MCF 10A (cell line): ENCODE data around the gene SRC. TPM values are rescaled to one million over a fixed set of nuclear protein-coding genes. Genes with fewer than 3 reads are reported as not detected.

ENCODE experiments used
- BruUV-seq: library from RNA; stranded (reverse); fragments of 400-500 nt; replicated peaks from 2 replicates; lab custom pipeline; 2021; lab: Mats Ljungman, UMichigan
- CTCF ChIA-PET: fragments of 300-600 bp; sonication (Branson Sonifier 250); formaldehyde crosslinking; extraction: SDS; loops from one replicate; lab custom pipeline; 2021; ENCODE audit warnings: antibody characterized with exemption, inconsistent platforms; lab: Yijun Ruan, JAX
- POLR2A ChIA-PET: fragments of 300-600, 350-650 bp; sonication (Branson Sonifier 250); formaldehyde crosslinking; extraction: SDS; loops from one replicate; lab custom pipeline; 2020; ENCODE audit warnings: antibody characterized with exemption, inconsistent platforms; lab: Yijun Ruan, JAX
- DNase-seq: peaks from one replicate; pipeline ENCODE4 v3.0.0-alpha.2; 2018; ENCODE audit not compliant: unreplicated experiment
- H3K27ac Mint-ChIP-seq: one replicate; pipeline ENCODE4 v1.8.0; 2022; ENCODE audit warnings: mild to moderate bottlenecking, low read depth, mixed read lengths; ENCODE audit not compliant: unreplicated experiment
- H3K27me3 Mint-ChIP-seq: one replicate; pipeline ENCODE4 v1.8.0; 2022; ENCODE audit warnings: mixed read lengths; ENCODE audit not compliant: insufficient read depth, unreplicated experiment
- H3K36me3 Mint-ChIP-seq: one replicate; pipeline ENCODE4 v1.8.0; 2022; ENCODE audit warnings: mild to moderate bottlenecking, moderate library complexity, mixed read lengths; ENCODE audit not compliant: insufficient read depth, unreplicated experiment
- H3K4me1 Mint-ChIP-seq: one replicate; pipeline ENCODE4 v1.8.0; 2022; ENCODE audit warnings: mixed read lengths; ENCODE audit not compliant: insufficient read depth, unreplicated experiment
- H3K4me3 Mint-ChIP-seq: one replicate; pipeline ENCODE4 v1.8.0; 2022; ENCODE audit warnings: mild to moderate bottlenecking, moderate library complexity, mixed read lengths; ENCODE audit not compliant: unreplicated experiment
- H3K9me3 Mint-ChIP-seq: one replicate; pipeline ENCODE4 v1.8.0; 2022; ENCODE audit warnings: mixed read lengths; ENCODE audit not compliant: unreplicated experiment
- CTCF ChIP-seq: fragments of 200-600 bp; IDR thresholded peaks from one replicate; pipeline ENCODE4 v1.8.0; 2022; ENCODE audit warnings: antibody characterized with exemption, mild to moderate bottlenecking; ENCODE audit not compliant: unreplicated experiment
- intact Hi-C: fragments of 100-400 bp; cut with micrococcal nuclease; formaldehyde crosslinking; loops from 2 replicates; pipeline ENCODE4 v1.14.1; 2022
- total RNA-seq: library from RNA; stranded (reverse); gene quantifications from 2 replicates; pipeline ENCODE4 v1.2.3, GENCODE V29; 2022

SRC gene
- total RNA-seq, 1 experiment from 2014 or later: 28.1 TPM

GRCh38 chr20:37377346-37378081, 31.6 kb downstream of the SRC start:
- TF ChIP-seq CTCF: no peak
- H3K9me3 Mint-ChIP-seq: no peaks in the 10 kb centered on the region
- CTCF ChIA-PET: interaction anchor here (0.6 to 1.8 kb wide), 5 partner anchors 94 to 1056 kb away, joined by 3 to 5 read pairs (median 3); no protein-coding TSS in a partner anchor
- no peak for DNase-seq
- no peaks in the 10 kb centered on the region for H3K4me1 Mint-ChIP-seq
- H3K4me3 Mint-ChIP-seq: no peak overlapping the region
- BruUV-seq: no TSS peak
- peaks cover 34% of the 10 kb centered on the region for H3K36me3 Mint-ChIP-seq
- H3K27ac Mint-ChIP-seq: no peak overlapping the region
- intact Hi-C loops: no loop called here
- POLR2A ChIA-PET: interaction anchor here (0.5 to 1.8 kb wide), 4 partner anchors 11 to 101 kb away, joined by 3 to 6 read pairs (median 4); no protein-coding TSS in a partner anchor
- H3K27me3 Mint-ChIP-seq: no peaks in the 10 kb centered on the region

- no peak for DNase-seq
- ChIA-PET CTCF (interaction anchor here (0.8 kb wide), 1 partner anchor 109 kb away, joined by 3 read pairs; no protein-coding TSS in a partner anchor), POLR2A (no interaction called here)
- Mint-ChIP-seq H3K27ac (no peak overlapping the region), H3K4me1 (no peaks in the 10 kb centered on the region), H3K36me3 (peaks cover 34% of the 10 kb centered on the region), H3K9me3 (no peaks in the 10 kb centered on the region), H3K4me3 (no peak overlapping the region), H3K27me3 (no peaks in the 10 kb centered on the region)
- intact Hi-C loops: no loop called here
- no peak for TF ChIP-seq CTCF
- BruUV-seq: no TSS peak
Observed at GRCh38 chr20:37378420-37378784, 32.5 kb downstream of the SRC start.

GRCh38 chr20:37378785-37379598, 33.1 kb downstream of the SRC start:
- DNase-seq: no peak
- TF ChIP-seq CTCF: no peak
- peaks cover 34% of the 10 kb centered on the region for H3K36me3 Mint-ChIP-seq
- intact Hi-C loops: no loop called here
- BruUV-seq: no TSS peak
- no peaks in the 10 kb centered on the region for H3K27me3 Mint-ChIP-seq
- H3K9me3 Mint-ChIP-seq: no peaks in the 10 kb centered on the region
- H3K4me3 Mint-ChIP-seq: no peak overlapping the region
- ChIA-PET POLR2A (interaction anchor here (0.6 kb wide), 1 partner anchor 654 kb away, joined by 3 read pairs; no protein-coding TSS in a partner anchor), CTCF (interaction anchor here (0.6 to 0.8 kb wide), 2 partner anchors 30 to 110 kb away, joined by 3 read pairs; no protein-coding TSS in a partner anchor)
- no peaks in the 10 kb centered on the region for H3K4me1 Mint-ChIP-seq
- H3K27ac Mint-ChIP-seq: no peak overlapping the region
